B cell (primary cell): Measurements from ENCODE around the gene ST7L. TPM values are rescaled to one million over a fixed set of nuclear protein-coding genes. Genes with fewer than 3 reads are reported as not detected.

Source experiments
- ATAC-seq: fragments of 200-7000 bp; cut with Tn5 transposase; one replicate; pipeline ENCODE4 v1.10.0; 2021; ENCODE audit warnings: low read depth, mild to moderate bottlenecking, moderate number of reproducible peaks, moderate library complexity
- CTCF ChIA-PET: fragments of 350-600 bp; sonication (Branson Sonifier 250); formaldehyde crosslinking; loops from one replicate; lab custom pipeline; 2021; ENCODE audit warnings: antibody characterized with exemption, inconsistent platforms; lab: Charles Lee
- POLR2A ChIA-PET: fragments of 350-600 bp; sonication (Branson Sonifier 250); formaldehyde crosslinking; loops from one replicate; lab custom pipeline; 2021; ENCODE audit warnings: antibody characterized with exemption; lab: Charles Lee
- DNase-seq: peaks from one replicate; pipeline ENCODE4 v3.0.0; 2013
- H2AFZ ChIP-seq: 2 replicates; pipeline ENCODE4 v1.6.1; 2012; ENCODE audit warnings: mild to moderate bottlenecking, low read depth, low read length; ENCODE audit not compliant: insufficient read depth, poor library complexity, severe bottlenecking
- H3K27ac ChIP-seq, 2 donors: 1 replicate in 1 of 2; 2 replicates in 1 of 2; pipeline ENCODE4 v1.5.1; 2012 to 2013; ENCODE audit warnings: low read length in 2 of 2, mild to moderate bottlenecking in 2 of 2, moderate library complexity in 1 of 2
- H3K27me3 ChIP-seq, 4 experiments: fragments of 200-600 bp in 1 of 4; sonication (generic) in 1 of 4; replicated peaks in 1 of 4; 1 replicate in 2 of 4; 2 replicates in 2 of 4; pipeline versions ENCODE4 v1.6.1 to v1.7.0; 2013 to 2016; ENCODE audit warnings: low read length in 3 of 4, mild to moderate bottlenecking in 2 of 4, mixed read lengths in 1 of 4, moderate library complexity in 1 of 4; ENCODE audit not compliant: insufficient read depth in 4 of 4, control insufficient read depth in 3 of 4; ENCODE audit errors: control extremely low read depth in 1 of 4
- H3K36me3 ChIP-seq, 2 experiments: replicated peaks in 1 of 2; 1 replicate in 1 of 2; 2 replicates in 1 of 2; pipeline versions ENCODE4 v1.6.1 to v1.7.1; 2013; ENCODE audit warnings: low read length in 1 of 2; ENCODE audit not compliant: insufficient read depth in 2 of 2, control insufficient read depth in 1 of 2; ENCODE audit errors: control extremely low read depth in 1 of 2, extremely low read depth in 1 of 2
- H3K4me1 ChIP-seq, 2 donors: fragments of 200-600 bp in 1 of 2; sonication (generic) in 1 of 2; 1 replicate in 1 of 2; 2 replicates in 1 of 2; pipeline versions ENCODE4 v1.5.1 to v1.6.1; 2013 to 2017; ENCODE audit warnings: low read length in 2 of 2; ENCODE audit not compliant: control insufficient read depth in 2 of 2, insufficient read depth in 2 of 2
- H3K4me2 ChIP-seq: replicated peaks from 2 replicates; pipeline ENCODE3; 2012; ENCODE audit warnings: mild to moderate bottlenecking, low read depth, low read length; ENCODE audit not compliant: poor library complexity, severe bottlenecking
- H3K4me3 ChIP-seq, 5 experiments: fragments of 200-600 bp in 1 of 5; sonication (generic) in 1 of 5; 1 replicate in 3 of 5; 2 replicates in 2 of 5; pipeline versions ENCODE4 v1.5.1 to v1.7.0; 2011 to 2016; ENCODE audit warnings: low read length in 4 of 5, mild to moderate bottlenecking in 4 of 5, low read depth in 2 of 5, control low read depth in 1 of 5, moderate library complexity in 1 of 5; ENCODE audit not compliant: insufficient read depth in 1 of 5; ENCODE audit errors: control extremely low read depth in 1 of 5, extremely low read depth in 1 of 5
- H3K79me2 ChIP-seq: fragments of 200-600 bp; sonication (generic); one replicate; pipeline ENCODE4 v1.6.0; 2016; ENCODE audit warnings: low read length; ENCODE audit not compliant: control insufficient read depth, insufficient read depth
- H3K9ac ChIP-seq: fragments of 200-600 bp; sonication (generic); 2 replicates; pipeline ENCODE4 v1.6.1; 2017; ENCODE audit warnings: mild to moderate bottlenecking, low read length, moderate library complexity
- H3K9me3 ChIP-seq, 3 donors: one replicate each; pipeline versions ENCODE4 v1.6.1 to v1.7.1; 2013; ENCODE audit warnings: low read length in 2 of 3; ENCODE audit not compliant: control insufficient read depth in 2 of 3, insufficient read depth in 1 of 3; ENCODE audit errors: control extremely low read depth in 1 of 3
- H4K20me1 ChIP-seq: 2 replicates; pipeline ENCODE4 v1.6.0; 2012; ENCODE audit warnings: mild to moderate bottlenecking, low read length; ENCODE audit not compliant: insufficient read depth, control insufficient read depth, poor library complexity, severe bottlenecking
- H3K27ac Mint-ChIP-seq: one replicate; pipeline ENCODE4 v1.8.0; 2021; ENCODE audit warnings: mixed read lengths
- H3K27me3 Mint-ChIP-seq: one replicate; pipeline ENCODE4 v1.8.0; 2021; ENCODE audit warnings: mixed read lengths
- H3K4me1 Mint-ChIP-seq: one replicate; pipeline ENCODE4 v1.8.0; 2021; ENCODE audit warnings: mixed read lengths
- H3K4me3 Mint-ChIP-seq: one replicate; pipeline ENCODE4 v1.8.0; 2021; ENCODE audit warnings: mixed read lengths
- H3K9me3 Mint-ChIP-seq: one replicate; pipeline ENCODE4 v1.8.0; 2022; ENCODE audit warnings: mixed read lengths; ENCODE audit not compliant: insufficient read depth
- EZH2 ChIP-seq: IDR thresholded peaks from 2 replicates; pipeline ENCODE4 v1.6.1; 2012; ENCODE audit warnings: borderline replicate concordance, low read depth, mild to moderate bottlenecking, moderate library complexity, low read length; ENCODE audit not compliant: insufficient read depth, poor library complexity, severe bottlenecking
- WGBS: methylation state at CpG from one replicate; pipeline ENCODE4 v1.1.5; 2013; ENCODE audit warnings: missing lambda C conversion rate; ENCODE audit not compliant: insufficient coverage; 5-methylcytosine and 5-hydroxymethylcytosine counted together
- intact Hi-C: fragments of 100-400 bp; cut with micrococcal nuclease; formaldehyde crosslinking; loops from one replicate; pipeline ENCODE4 v1.10.0; 2022
- polyA plus RNA-seq: library from polyadenylated mRNA; depleted of rRNA; stranded (reverse); fragments of >200 nt; gene quantifications from 2 replicates; pipeline ENCODE4 v1.2.3, GENCODE V29; 2012
- total RNA-seq, 2 donors: library from RNA; stranded (reverse); fragments of 120-200 nt in 1 of 2; gene quantifications; 1 replicate in 1 of 2; 2 replicates in 1 of 2; pipeline versions ENCODE4 v1.2.3 to v1.2.4, GENCODE V29; 2013 to 2022
- TF ChIP-seq, protein P1 (sequence below): fragments of 200-600 bp; IDR thresholded peaks from one replicate; pipeline ENCODE4 v1.8.0; 2022; ENCODE audit warnings: antibody characterized with exemption, mild to moderate bottlenecking

The ST7L gene
- total and polyA plus RNA-seq, 2 donors (not counting 1 experiment from before 2014, with no cell fraction given), result 13.1 to 16.4 TPM

DNA sequence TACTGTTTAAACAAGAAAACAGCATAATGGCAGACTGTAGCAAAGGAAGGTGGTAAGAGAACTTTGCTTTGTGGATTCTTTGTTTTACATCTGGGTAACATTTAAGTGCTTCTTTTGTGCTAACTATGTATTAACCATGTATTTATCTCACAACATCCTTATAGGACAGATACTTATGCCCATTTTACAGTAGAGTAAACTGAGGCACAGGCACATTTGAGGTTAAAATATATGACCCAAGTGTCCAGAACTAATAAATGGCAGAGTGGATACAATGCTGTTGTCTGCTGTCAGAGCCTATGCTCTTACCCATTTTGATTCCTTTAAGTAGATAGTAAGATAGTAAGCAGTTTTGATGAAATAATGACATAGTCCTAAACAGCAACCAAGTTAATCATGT lies 7.9 kb upstream of the ST7L start:
- Mint-ChIP-seq H3K4me3 (no peak overlapping the region), H3K4me1 (peaks cover 76% of the 10 kb centered on the region), H3K9me3 (no peaks in the 10 kb centered on the region), H3K27ac (no peak overlapping the region), H3K27me3 (no peaks in the 10 kb centered on the region)
- peaks cover 48 to 66% of the 10 kb centered on the region in 2 donors for H3K4me1 ChIP-seq
- H3K79me2 ChIP-seq, result peaks cover 97% of the 10 kb centered on the region
- H3K9me3 ChIP-seq, result no peaks in the 10 kb centered on the region
- peaks cover 22 to 42% of the 10 kb centered on the region in 2 experiments for H3K36me3 ChIP-seq
- no peak overlapping the region for H2AFZ ChIP-seq
- ChIA-PET POLR2A (no interaction called here), CTCF (no interaction called here)
- no peak overlapping the region for H3K9ac ChIP-seq
- DNase-seq (no peak), ATAC-seq (no peak)
- no peaks in the 10 kb centered on the region for H3K27me3 ChIP-seq
- peak overlapping the region in 1 of 2 donors; percentile 64 for H3K27ac ChIP-seq
- intact Hi-C loops, result no loop called here
- peak overlapping the region; percentile 1 for H3K4me2 ChIP-seq
- TF ChIP-seq, protein P1, sequence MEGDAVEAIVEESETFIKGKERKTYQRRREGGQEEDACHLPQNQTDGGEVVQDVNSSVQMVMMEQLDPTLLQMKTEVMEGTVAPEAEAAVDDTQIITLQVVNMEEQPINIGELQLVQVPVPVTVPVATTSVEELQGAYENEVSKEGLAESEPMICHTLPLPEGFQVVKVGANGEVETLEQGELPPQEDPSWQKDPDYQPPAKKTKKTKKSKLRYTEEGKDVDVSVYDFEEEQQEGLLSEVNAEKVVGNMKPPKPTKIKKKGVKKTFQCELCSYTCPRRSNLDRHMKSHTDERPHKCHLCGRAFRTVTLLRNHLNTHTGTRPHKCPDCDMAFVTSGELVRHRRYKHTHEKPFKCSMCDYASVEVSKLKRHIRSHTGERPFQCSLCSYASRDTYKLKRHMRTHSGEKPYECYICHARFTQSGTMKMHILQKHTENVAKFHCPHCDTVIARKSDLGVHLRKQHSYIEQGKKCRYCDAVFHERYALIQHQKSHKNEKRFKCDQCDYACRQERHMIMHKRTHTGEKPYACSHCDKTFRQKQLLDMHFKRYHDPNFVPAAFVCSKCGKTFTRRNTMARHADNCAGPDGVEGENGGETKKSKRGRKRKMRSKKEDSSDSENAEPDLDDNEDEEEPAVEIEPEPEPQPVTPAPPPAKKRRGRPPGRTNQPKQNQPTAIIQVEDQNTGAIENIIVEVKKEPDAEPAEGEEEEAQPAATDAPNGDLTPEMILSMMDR, result no peak
- no peak for TF ChIP-seq EZH2
- peaks cover 93% of the 10 kb centered on the region for H4K20me1 ChIP-seq
- no peak overlapping the region for H3K4me3 ChIP-seq

DNA sequence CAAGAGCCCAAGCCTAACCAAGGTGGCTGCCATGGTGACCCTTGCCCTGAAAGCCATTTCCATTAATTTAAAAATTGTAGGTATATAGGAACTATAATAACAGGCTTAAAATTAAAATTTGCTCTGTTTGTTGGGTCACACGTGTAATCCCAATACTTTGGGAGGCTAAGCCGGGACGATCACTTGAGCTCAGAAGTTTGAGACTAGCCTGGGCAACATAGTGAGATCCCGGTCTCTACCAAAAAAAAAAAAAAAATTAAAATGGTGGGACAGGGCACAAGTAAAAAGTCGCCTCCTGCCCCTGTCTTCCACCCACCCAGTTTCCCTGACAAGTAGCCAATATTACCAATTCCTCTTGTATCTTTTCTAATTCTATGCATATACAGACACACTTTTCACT lies 7.3 kb upstream of the ST7L start:
- H3K9me3 Mint-ChIP-seq, result no peaks in the 10 kb centered on the region
- H3K27me3 Mint-ChIP-seq, result no peaks in the 10 kb centered on the region
- ATAC-seq (no peak), DNase-seq (no peak)
- H3K4me3 Mint-ChIP-seq, result no peak overlapping the region
- 100% methylated on average over 1 of the region's 5 CpGs for WGBS
- H2AFZ ChIP-seq, result no peak overlapping the region
- H3K27ac Mint-ChIP-seq, result peak overlapping the region; percentile 59
- no peak overlapping the region for H3K4me3 ChIP-seq
- no peaks in the 10 kb centered on the region for H3K9me3 ChIP-seq
- H3K79me2 ChIP-seq, result peaks cover 97% of the 10 kb centered on the region
- H3K4me1 Mint-ChIP-seq, result peaks cover 75% of the 10 kb centered on the region
- peaks cover 86% of the 10 kb centered on the region for H4K20me1 ChIP-seq
- peak overlapping the region in 1 of 2 donors; percentile 64 for H3K27ac ChIP-seq
- no peaks in the 10 kb centered on the region for H3K27me3 ChIP-seq
- TF ChIP-seq EZH2, result no peak
- TF ChIP-seq, protein P1, result no peak
- peaks cover 54 to 68% of the 10 kb centered on the region in 2 donors for H3K4me1 ChIP-seq
- ChIA-PET CTCF (interaction anchor here (1.0 to 1.6 kb wide), 3 partner anchors 12 to 235 kb away, joined by 3 to 4 read pairs (median 3); partner anchors contain the start of gene MOV10), POLR2A (no interaction called here)
- intact Hi-C loops, result no loop called here
- peak overlapping the region; percentile 9 for H3K4me2 ChIP-seq
- peaks cover 18 to 35% of the 10 kb centered on the region in 2 experiments for H3K36me3 ChIP-seq
- no peak overlapping the region for H3K9ac ChIP-seq
